Stimulated activated CD8-positive, alpha-beta memory T cell treated with anti-CD3 and anti-CD28 coated beads, Interleukin-15, amount 100 ng/mL, for 4 hours (primary cell): ENCODE measurements around the gene FKRP.
"Not testable (repeated sequence)": the region's sequence is repeated elsewhere in the genome, so short reads cannot be mapped to it uniquely, and the experiment has no call there.

Experiments
- DNase-seq, 2 donors: peaks; one replicate each; pipeline ENCODE4 v3.0.0-alpha.2; 2020; ENCODE audit warnings: low read depth in 2 of 2

Gene FKRP

GRCh38 chr19:46745521-46746280, at the start of gene FKRP:
Gene FKRP (plus strand): TSS chr19:46746057. CDS start chr19:46755451, 9,394 bp downstream.
- DNase-seq: no peak

GRCh38 chr19:46696866-46697203, 49.0 kb upstream of the FKRP start:
- DNase-seq: no peak

- DNase-seq: no peak
Observed at GRCh38 chr19:46697204-46697960, 48.5 kb upstream of the FKRP start.

GRCh38 chr19:46698395-46699321, 47.2 kb upstream of the FKRP start:
- no peak for DNase-seq

GRCh38 chr19:46700704-46701103, 45.2 kb upstream of the FKRP start:
- DNase-seq: no peak

- DNase-seq: peak; percentile 54 to 70
Observed at GRCh38 chr19:46704379-46705076, 41.3 kb upstream of the FKRP start.

GRCh38 chr19:46710687-46711086, 35.2 kb upstream of the FKRP start:
- DNase-seq: no peak

GRCh38 chr19:46712768-46713338, 33.0 kb upstream of the FKRP start:
- DNase-seq: not testable (repeated sequence)

- DNase-seq: peak; percentile 57 to 64
Observed at GRCh38 chr19:46713781-46714443, 31.9 kb upstream of the FKRP start.

GRCh38 chr19:46714444-46715106, 31.3 kb upstream of the FKRP start:
- DNase-seq: peak in 1 of 2 donors; percentile 54

GRCh38 chr19:46715620-46715974, 30.3 kb upstream of the FKRP start:
- no peak for DNase-seq

GRCh38 chr19:46715975-46716671, 29.7 kb upstream of the FKRP start:
- DNase-seq: no peak

- no peak for DNase-seq
Observed at GRCh38 chr19:46716672-46717033, 29.2 kb upstream of the FKRP start.

- peak; percentile 75 to 77 for DNase-seq
Observed at GRCh38 chr19:46717034-46717715, 28.7 kb upstream of the FKRP start, which contains the start of gene PRKD2. Gene PRKD2 (minus strand): TSS chr19:46717114. CDS start chr19:46716370, 744 bp downstream.

- DNase-seq: no peak
Observed at GRCh38 chr19:46717716-46718143, 28.1 kb upstream of the FKRP start.

- peak; percentile 35 to 46 for DNase-seq
Observed at GRCh38 chr19:46718157-46718933, 27.5 kb upstream of the FKRP start.

- no peak for DNase-seq
Observed at GRCh38 chr19:46718934-46719622, 26.8 kb upstream of the FKRP start.
